Measurements from ENCODE around the gene ZBTB44. TPM values are rescaled to one million over a fixed set of nuclear protein-coding genes. Genes with fewer than 3 reads are reported as not detected.
A peak's percentile ranks its signal among the peaks of the same experiment; 100 is the strongest.

The ZBTB44 gene
- total RNA-seq, 2 donors from 2014 or later: 25.4 to 32.9 TPM

DNA sequence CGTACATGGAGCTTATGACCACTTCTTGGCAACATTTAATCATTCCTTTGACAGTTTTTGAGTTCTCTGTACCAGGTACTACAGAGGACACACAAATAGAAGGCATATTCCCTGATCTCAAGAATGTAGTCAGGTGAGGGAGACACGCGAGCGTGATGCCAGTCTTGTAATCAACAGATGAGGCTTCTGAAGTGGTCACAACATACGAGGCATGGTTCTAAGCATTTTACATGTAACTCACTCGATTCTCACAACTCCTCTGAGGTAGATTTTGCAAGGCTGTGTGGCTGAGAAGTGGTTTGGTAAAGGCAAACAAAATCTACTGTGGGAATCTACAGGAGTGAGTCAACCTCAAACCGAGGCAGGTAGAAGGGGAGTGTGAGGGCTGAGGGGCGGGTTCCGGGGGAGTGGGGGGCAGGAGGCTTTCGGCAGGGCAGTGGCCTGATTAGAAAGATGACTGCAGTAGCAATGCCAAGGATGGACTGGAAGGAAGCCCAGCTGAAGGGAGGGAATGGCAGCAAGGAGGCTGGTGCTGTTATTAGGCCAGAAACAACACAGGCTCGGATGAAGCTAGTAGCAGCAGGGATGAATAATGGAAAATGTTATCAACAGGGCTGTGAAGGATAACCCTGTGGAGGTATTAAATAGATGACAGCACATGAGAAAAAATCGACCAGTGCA is 91.3 kb downstream of the ZBTB44 start:
- no peaks in the 10 kb centered on the region for H3K4me1 ChIP-seq
- no peak overlapping the region for H3K4me3 ChIP-seq
- 42 to 48% methylated on average over 12 of the region's 12 CpGs for WGBS, 2 donors
- no peaks in the 10 kb centered on the region for H3K27me3 ChIP-seq
- no peaks in the 10 kb centered on the region for H3K9me3 ChIP-seq
- ATAC-seq (no peak), DNase-seq (no peak)
- intact Hi-C loops (cut with DNase I): no loop called here
- no peaks in the 10 kb centered on the region for H3K36me3 ChIP-seq (replicated peaks in 1 of 2; ENCODE audit: insufficient read depth in 1 of 2, low read depth in 2 of 2)
- TF ChIP-seq, protein P1, sequence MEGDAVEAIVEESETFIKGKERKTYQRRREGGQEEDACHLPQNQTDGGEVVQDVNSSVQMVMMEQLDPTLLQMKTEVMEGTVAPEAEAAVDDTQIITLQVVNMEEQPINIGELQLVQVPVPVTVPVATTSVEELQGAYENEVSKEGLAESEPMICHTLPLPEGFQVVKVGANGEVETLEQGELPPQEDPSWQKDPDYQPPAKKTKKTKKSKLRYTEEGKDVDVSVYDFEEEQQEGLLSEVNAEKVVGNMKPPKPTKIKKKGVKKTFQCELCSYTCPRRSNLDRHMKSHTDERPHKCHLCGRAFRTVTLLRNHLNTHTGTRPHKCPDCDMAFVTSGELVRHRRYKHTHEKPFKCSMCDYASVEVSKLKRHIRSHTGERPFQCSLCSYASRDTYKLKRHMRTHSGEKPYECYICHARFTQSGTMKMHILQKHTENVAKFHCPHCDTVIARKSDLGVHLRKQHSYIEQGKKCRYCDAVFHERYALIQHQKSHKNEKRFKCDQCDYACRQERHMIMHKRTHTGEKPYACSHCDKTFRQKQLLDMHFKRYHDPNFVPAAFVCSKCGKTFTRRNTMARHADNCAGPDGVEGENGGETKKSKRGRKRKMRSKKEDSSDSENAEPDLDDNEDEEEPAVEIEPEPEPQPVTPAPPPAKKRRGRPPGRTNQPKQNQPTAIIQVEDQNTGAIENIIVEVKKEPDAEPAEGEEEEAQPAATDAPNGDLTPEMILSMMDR (IDR thresholded peaks at IDR 0.05): no peak
- no peak for TF ChIP-seq POLR2A (IDR thresholded peaks at IDR 0.05)
- no peak overlapping the region for H3K27ac ChIP-seq

DNA sequence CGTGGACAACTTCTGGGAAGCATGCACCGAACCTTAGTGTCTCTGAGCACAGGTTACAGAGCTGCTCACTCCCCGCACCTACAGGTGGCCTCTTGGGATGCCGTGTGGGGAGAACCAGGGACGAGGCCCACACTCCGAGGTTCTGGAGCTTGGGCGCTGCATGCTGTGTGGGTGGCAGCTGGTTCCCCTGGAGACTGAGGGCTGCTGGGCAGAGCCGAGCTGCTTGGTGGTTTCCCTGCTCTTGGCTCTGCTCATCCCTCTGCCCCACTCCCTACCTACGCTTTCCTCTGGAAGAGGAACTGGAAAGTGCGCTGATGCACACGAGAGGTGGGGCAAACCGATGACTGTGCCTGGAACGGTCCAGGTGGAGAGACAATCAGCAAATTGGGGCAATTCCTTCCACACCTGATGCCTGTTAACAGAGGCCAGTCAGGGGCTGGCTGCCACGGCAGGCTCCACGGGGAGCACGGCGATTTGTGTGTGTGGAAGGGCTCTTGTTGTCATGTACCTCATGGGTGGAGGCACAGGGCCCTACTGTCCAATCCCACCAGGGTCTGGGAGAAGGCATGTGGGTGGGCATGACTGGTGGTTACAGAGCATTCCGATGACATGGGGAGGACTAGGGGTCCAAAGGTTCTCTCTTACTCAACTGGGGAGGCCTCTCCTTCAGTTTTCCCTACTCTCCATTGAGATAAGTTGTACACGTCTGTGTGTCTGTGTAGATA is 94.2 kb downstream of the ZBTB44 start:
- H3K27me3 ChIP-seq: no peaks in the 10 kb centered on the region
- no peak overlapping the region for H3K27ac ChIP-seq
- 83 to 88% methylated on average over 9 to 19 of the region's 19 CpGs for WGBS, 2 donors
- no peak for ATAC-seq
- TF ChIP-seq, protein P1 (IDR thresholded peaks at IDR 0.05): no peak
- TF ChIP-seq POLR2A (IDR thresholded peaks at IDR 0.05): no peak
- no peaks in the 10 kb centered on the region for H3K36me3 ChIP-seq (replicated peaks in 1 of 2; ENCODE audit: insufficient read depth in 1 of 2, low read depth in 2 of 2)
- no peak overlapping the region for H3K4me3 ChIP-seq
- no peaks in the 10 kb centered on the region for H3K9me3 ChIP-seq
- DNase-seq: no peak
- no peaks in the 10 kb centered on the region for H3K4me1 ChIP-seq
- intact Hi-C loops (cut with DNase I): no loop called here

DNA sequence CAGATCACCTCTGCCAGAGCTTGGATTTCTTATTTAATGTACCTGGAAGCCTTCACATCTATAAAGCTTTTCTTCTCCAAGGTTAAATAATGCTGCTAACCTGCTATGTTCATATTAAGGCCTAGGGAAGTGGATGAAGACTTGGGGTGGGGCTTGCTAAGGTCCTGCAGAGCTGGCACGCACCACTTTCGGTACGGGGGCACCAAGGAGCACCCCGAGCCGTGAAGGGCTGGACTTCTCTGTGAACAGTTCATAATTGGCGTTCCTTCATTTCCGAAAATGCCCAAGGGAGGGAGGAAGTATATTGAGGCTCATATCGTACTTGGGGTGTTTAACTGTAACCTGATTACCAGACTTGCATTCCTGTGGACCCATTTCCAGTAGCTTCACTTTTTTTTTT is 95.6 kb downstream of the ZBTB44 start:
- intact Hi-C loops (cut with DNase I): loop anchor here (10.0 kb wide), 1 partner anchor 96 kb away; the partner anchor contains the start of gene ZBTB44
- no peaks in the 10 kb centered on the region for H3K9me3 ChIP-seq
- H3K4me1 ChIP-seq: no peaks in the 10 kb centered on the region
- WGBS, 2 donors: 95 to 100% methylated on average over 1 to 8 of the region's 8 CpGs
- no peaks in the 10 kb centered on the region for H3K36me3 ChIP-seq (replicated peaks in 1 of 2; ENCODE audit: insufficient read depth in 1 of 2, low read depth in 2 of 2)
- no peak for ATAC-seq
- no peaks in the 10 kb centered on the region for H3K27me3 ChIP-seq
- no peak overlapping the region for H3K4me3 ChIP-seq
- peak in 1 of 4 donors; percentile 7 for DNase-seq
- H3K27ac ChIP-seq: no peak overlapping the region
- TF ChIP-seq, protein P1 (IDR thresholded peaks at IDR 0.05): no peak
- TF ChIP-seq POLR2A (IDR thresholded peaks at IDR 0.05): no peak

DNA sequence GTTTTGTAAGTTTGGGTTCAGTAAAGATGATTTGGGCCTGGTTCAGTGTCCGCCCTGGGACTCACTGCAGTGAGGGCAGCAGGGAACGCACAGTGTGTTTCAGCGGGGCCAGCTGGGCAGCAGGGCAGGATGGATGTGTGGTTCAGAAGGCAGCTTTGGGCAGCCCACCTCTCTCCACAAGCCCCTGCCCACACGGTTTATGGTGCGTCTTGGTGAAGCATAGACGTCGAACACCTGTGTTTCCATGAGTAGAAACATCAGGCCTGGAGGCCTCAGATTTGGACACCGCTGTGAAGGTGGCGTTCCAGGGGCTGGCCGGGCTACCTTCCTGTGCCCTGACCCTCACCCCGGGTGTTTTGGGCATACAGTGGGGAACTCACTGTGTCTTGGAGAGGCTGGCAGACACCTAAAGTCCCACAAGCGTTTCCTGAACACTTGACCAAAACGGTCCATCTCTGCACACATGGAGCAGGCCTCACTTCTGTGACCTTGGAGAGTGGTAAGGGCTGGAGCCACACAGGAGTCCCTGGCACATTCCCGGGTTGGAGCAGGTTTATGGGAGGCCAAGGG is 96.1 kb downstream of the ZBTB44 start:
- no peaks in the 10 kb centered on the region for H3K27me3 ChIP-seq
- H3K4me1 ChIP-seq: no peaks in the 10 kb centered on the region
- H3K27ac ChIP-seq: no peak overlapping the region
- no peak overlapping the region for H3K4me3 ChIP-seq
- DNase-seq: peak in 1 of 4 donors; percentile 3
- intact Hi-C loops (cut with DNase I): loop anchor here (10.0 kb wide), 1 partner anchor 96 kb away; the partner anchor contains the start of gene ZBTB44
- no peaks in the 10 kb centered on the region for H3K9me3 ChIP-seq
- WGBS, 2 donors: 84 to 95% methylated on average over 10 to 14 of the region's 14 CpGs
- no peak for ATAC-seq
- no peaks in the 10 kb centered on the region for H3K36me3 ChIP-seq (replicated peaks in 1 of 2; ENCODE audit: insufficient read depth in 1 of 2, low read depth in 2 of 2)
- TF ChIP-seq, protein P1 (IDR thresholded peaks at IDR 0.05): no peak
- TF ChIP-seq POLR2A (IDR thresholded peaks at IDR 0.05): no peak

Measured in body of pancreas (tissue), 4 donors.